Liver (tissue), 9 donors: Measurements from ENCODE around the gene RBMS3. TPM values are rescaled to one million over a fixed set of nuclear protein-coding genes. Genes with fewer than 3 reads are reported as not detected.

Experiments
- DNase-seq: peaks from one replicate; pipeline ENCODE4 v3.0.0-alpha.2; 2017; ENCODE audit warnings: low spot score
- H3K27ac ChIP-seq, 2 donors: one replicate each; pipeline ENCODE4 v1.7.0; 2013; ENCODE audit warnings: inconsistent platforms in 2 of 2, low read length in 2 of 2, control low read depth in 1 of 2, low read depth in 1 of 2, mild to moderate bottlenecking in 1 of 2
- H3K27me3 ChIP-seq, 4 donors: one replicate each; pipeline versions ENCODE4 v1.6.1 to v1.7.0; 2013; ENCODE audit warnings: low read length in 3 of 4, inconsistent platforms in 1 of 4, mild to moderate bottlenecking in 1 of 4, moderate library complexity in 1 of 4; ENCODE audit not compliant: control insufficient read depth in 4 of 4, insufficient read depth in 4 of 4
- H3K36me3 ChIP-seq, 4 donors: one replicate each; pipeline versions ENCODE4 v1.6.1 to v1.7.0; 2013; ENCODE audit warnings: low read length in 3 of 4, mild to moderate bottlenecking in 3 of 4, low read depth in 1 of 4, moderate library complexity in 1 of 4; ENCODE audit not compliant: control insufficient read depth in 4 of 4, insufficient read depth in 3 of 4
- H3K4me1 ChIP-seq, 4 donors: one replicate each; pipeline versions ENCODE4 v1.6.1 to v1.7.0; 2013; ENCODE audit warnings: low read length in 3 of 4, mild to moderate bottlenecking in 3 of 4, moderate library complexity in 1 of 4; ENCODE audit not compliant: control insufficient read depth in 4 of 4, insufficient read depth in 4 of 4
- H3K4me3 ChIP-seq, 3 donors: one replicate each; pipeline versions ENCODE4 v1.6.1 to v1.7.0; 2013; ENCODE audit warnings: low read length in 3 of 3, control low read depth in 1 of 3, low read depth in 1 of 3, mild to moderate bottlenecking in 1 of 3
- H3K9ac ChIP-seq, 2 donors: one replicate each; pipeline ENCODE4 v1.7.0; 2013; ENCODE audit warnings: low read length in 2 of 2, mild to moderate bottlenecking in 2 of 2, moderate library complexity in 2 of 2, control low read depth in 1 of 2, low read depth in 1 of 2
- H3K9me3 ChIP-seq, 4 donors: one replicate each; pipeline versions ENCODE4 v1.6.1 to v1.7.0; 2013; ENCODE audit warnings: low read length in 3 of 4; ENCODE audit not compliant: control insufficient read depth in 4 of 4
- EGR1 ChIP-seq, 2 donors: IDR thresholded peaks; 2 replicates each; pipeline ENCODE4 v1.6.1; 2016 to 2018; ENCODE audit warnings: antibody characterized with exemption in 2 of 2, low read depth in 2 of 2
- FOXA1 ChIP-seq: IDR thresholded peaks from 2 replicates; pipeline ENCODE4 v1.6.1; 2016; ENCODE audit warnings: antibody characterized with exemption
- FOXA2 ChIP-seq: IDR thresholded peaks from 2 replicates; pipeline ENCODE4 v1.6.1; 2016; ENCODE audit warnings: antibody characterized with exemption
- GABPA ChIP-seq, 2 donors: IDR thresholded peaks in 1 of 2; conservative IDR thresholded peaks in 1 of 2; 2 replicates each; pipeline ENCODE4 v1.6.1; 2016; ENCODE audit warnings: antibody characterized with exemption in 2 of 2, mild to moderate bottlenecking in 1 of 2, moderate library complexity in 1 of 2
- HNF4A ChIP-seq, 2 donors: conservative IDR thresholded peaks; 2 replicates each; pipeline ENCODE4 v1.6.1; 2016; ENCODE audit warnings: antibody characterized with exemption in 2 of 2, mild to moderate bottlenecking in 2 of 2
- HNF4G ChIP-seq: IDR thresholded peaks from 2 replicates; pipeline ENCODE4 v1.6.1; 2016; ENCODE audit warnings: antibody characterized with exemption
- JUND ChIP-seq, 2 donors: IDR thresholded peaks; 2 replicates each; pipeline ENCODE4 v1.6.1; 2016; ENCODE audit warnings: antibody characterized with exemption in 2 of 2
- MAX ChIP-seq: IDR thresholded peaks from 2 replicates; pipeline ENCODE4 v1.6.1; 2016; ENCODE audit warnings: antibody characterized with exemption
- NR2F2 ChIP-seq: IDR thresholded peaks from 2 replicates; pipeline ENCODE4 v1.6.1; 2016; ENCODE audit warnings: antibody characterized with exemption
- RAD21 ChIP-seq, 2 donors: IDR thresholded peaks; 2 replicates each; pipeline ENCODE4 v1.6.1; 2016; ENCODE audit warnings: antibody characterized with exemption in 2 of 2, mild to moderate bottlenecking in 2 of 2
- RXRA ChIP-seq, 2 donors: IDR thresholded peaks; 2 replicates each; pipeline ENCODE4 v1.6.1; 2017 to 2018; ENCODE audit warnings: antibody characterized with exemption in 2 of 2, mild to moderate bottlenecking in 1 of 2
- SP1 ChIP-seq: IDR thresholded peaks from 2 replicates; pipeline ENCODE4 v1.6.1; 2018; ENCODE audit warnings: antibody characterized with exemption, mild to moderate bottlenecking
- TAF1 ChIP-seq: conservative IDR thresholded peaks from 2 replicates; pipeline ENCODE4 v1.6.1; 2016; ENCODE audit warnings: antibody characterized with exemption, mild to moderate bottlenecking
- YY1 ChIP-seq: IDR thresholded peaks from 2 replicates; pipeline ENCODE4 v1.6.1; 2016; ENCODE audit warnings: antibody characterized with exemption, mild to moderate bottlenecking
- WGBS: extraction: QIAGEN DNeasy Blood & Tissue Kit; methylation state at CpG from one replicate; pipeline ENCODE4 v1.1.7; 2013; 5-methylcytosine and 5-hydroxymethylcytosine counted together
- polyA plus RNA-seq, 2 donors: library from polyadenylated mRNA; stranded (reverse) in 1 of 2; unstranded in 1 of 2; fragments of 200-250 nt in 1 of 2; fragments of >200 nt in 1 of 2; fragmentation: Nextera tagmentation in 1 of 2; extraction: Ambion mirVana in 1 of 2; gene quantifications; one replicate each; pipeline versions ENCODE4 v1.2.1 to v1.2.3, GENCODE V29; 2013 to 2015
- total RNA-seq, 2 donors: library from RNA; depleted of rRNA; stranded (reverse); fragments of >200 nt; gene quantifications; one replicate each; pipeline ENCODE4 v1.2.3, GENCODE V29; 2014
- TF ChIP-seq, protein P1 (sequence below): IDR thresholded peaks from 2 replicates; pipeline ENCODE4 v1.6.1; 2016; ENCODE audit warnings: antibody characterized with exemption
- TF ChIP-seq, protein P2 (sequence below): fragments of 150-350 bp; IDR thresholded peaks from 2 replicates; pipeline ENCODE4 v1.5.1; 2017; ENCODE audit warnings: improper control_type of control experiment, low read depth, low read length; ENCODE audit not compliant: missing input control
- TF ChIP-seq, protein P3 (sequence below): IDR thresholded peaks from 2 replicates; pipeline ENCODE4 v1.6.1; 2016; ENCODE audit warnings: antibody characterized with exemption, mild to moderate bottlenecking
- TF ChIP-seq, protein P4 (sequence below): IDR thresholded peaks from 2 replicates; pipeline ENCODE4 v1.6.1; 2016; ENCODE audit warnings: antibody characterized with exemption
- donor health status: healthy.
- donor health status: healthy.
- donor health status: healthy.
- donor health status: healthy.
- donor health status: healthy.

RBMS3 gene
- total and polyA plus RNA-seq, 4 donors: 1.2 to 14.9 (median 9.3) TPM

GRCh38 chr3:29758108-29758433 is 477.2 kb downstream of the RBMS3 start:
- no peak overlapping the region for H3K9ac ChIP-seq

DNA sequence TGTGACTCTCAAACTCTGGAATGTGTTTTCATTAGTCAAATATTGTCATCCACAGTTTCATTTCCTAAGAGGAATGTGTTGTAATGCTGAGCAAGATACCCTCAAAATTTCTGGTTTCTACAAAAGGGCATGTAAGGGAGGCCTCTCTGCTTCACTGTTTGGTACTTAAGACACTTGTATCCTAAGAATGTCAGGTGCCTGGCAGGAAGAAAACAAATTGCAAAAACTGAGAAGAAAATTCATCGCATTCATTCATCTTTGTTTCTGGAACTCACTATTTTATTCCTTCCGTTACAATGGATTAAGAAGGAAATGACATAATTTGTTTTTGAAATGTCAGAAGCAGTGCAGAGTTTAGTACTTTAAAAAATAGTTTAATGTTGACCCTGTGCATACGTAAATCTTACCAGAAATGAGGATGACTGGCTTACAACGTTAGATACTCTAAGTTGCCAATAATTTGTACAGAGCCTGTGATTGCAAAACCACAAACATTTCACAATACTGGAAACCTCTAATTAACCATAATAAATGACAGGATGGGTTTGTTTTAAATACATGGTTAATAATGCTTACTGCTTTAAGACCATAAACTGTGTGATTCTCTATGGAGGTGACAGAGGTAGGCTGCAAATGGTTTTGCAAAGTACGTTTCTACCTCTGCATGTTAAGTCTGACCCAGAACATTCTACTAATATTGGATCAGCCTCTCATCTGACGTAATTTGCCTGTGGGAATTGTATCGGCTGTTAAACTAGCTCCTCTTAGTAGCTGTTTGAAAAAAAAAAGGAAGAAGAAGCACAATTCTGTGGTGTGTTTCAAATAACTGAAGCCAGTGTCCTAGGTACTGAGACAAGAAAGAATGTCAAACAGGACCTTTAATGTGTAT is 477.8 kb downstream of the RBMS3 start:
- Histone ChIP-seq H3K9me3 (no peaks in the 10 kb centered on the region), H3K9ac (peak overlapping the region; percentile 13 to 38), H3K4me3 (no peak overlapping the region), H3K27me3 (no peaks in the 10 kb centered on the region), H3K27ac (peak overlapping the region; percentile 70 to 74), H3K36me3 (no peaks in the 10 kb centered on the region), H3K4me1 (peaks cover 8 to 32% (median 19%) of the 10 kb centered on the region in 4 donors)
- 25% methylated on average over 7 of the region's 7 CpGs for WGBS
- TF ChIP-seq RAD21 (IDR thresholded peaks at IDR 0.05): peak; percentile 21 to 30
- TF ChIP-seq, protein P1, sequence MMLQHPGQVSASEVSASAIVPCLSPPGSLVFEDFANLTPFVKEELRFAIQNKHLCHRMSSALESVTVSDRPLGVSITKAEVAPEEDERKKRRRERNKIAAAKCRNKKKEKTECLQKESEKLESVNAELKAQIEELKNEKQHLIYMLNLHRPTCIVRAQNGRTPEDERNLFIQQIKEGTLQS: peak; percentile 23
- no peak for TF ChIP-seq HNF4G
- TF ChIP-seq MAX: peak; percentile 27
- TF ChIP-seq EGR1 (IDR thresholded peaks at IDR 0.05; ENCODE audit: low read depth in 2 of 2): peak in 1 of 2 donors; percentile 4
- TF ChIP-seq TAF1: no peak
- TF ChIP-seq, protein P2, sequence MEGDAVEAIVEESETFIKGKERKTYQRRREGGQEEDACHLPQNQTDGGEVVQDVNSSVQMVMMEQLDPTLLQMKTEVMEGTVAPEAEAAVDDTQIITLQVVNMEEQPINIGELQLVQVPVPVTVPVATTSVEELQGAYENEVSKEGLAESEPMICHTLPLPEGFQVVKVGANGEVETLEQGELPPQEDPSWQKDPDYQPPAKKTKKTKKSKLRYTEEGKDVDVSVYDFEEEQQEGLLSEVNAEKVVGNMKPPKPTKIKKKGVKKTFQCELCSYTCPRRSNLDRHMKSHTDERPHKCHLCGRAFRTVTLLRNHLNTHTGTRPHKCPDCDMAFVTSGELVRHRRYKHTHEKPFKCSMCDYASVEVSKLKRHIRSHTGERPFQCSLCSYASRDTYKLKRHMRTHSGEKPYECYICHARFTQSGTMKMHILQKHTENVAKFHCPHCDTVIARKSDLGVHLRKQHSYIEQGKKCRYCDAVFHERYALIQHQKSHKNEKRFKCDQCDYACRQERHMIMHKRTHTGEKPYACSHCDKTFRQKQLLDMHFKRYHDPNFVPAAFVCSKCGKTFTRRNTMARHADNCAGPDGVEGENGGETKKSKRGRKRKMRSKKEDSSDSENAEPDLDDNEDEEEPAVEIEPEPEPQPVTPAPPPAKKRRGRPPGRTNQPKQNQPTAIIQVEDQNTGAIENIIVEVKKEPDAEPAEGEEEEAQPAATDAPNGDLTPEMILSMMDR: no peak
- peak; percentile 30 for TF ChIP-seq NR2F2
- TF ChIP-seq, protein P3, sequence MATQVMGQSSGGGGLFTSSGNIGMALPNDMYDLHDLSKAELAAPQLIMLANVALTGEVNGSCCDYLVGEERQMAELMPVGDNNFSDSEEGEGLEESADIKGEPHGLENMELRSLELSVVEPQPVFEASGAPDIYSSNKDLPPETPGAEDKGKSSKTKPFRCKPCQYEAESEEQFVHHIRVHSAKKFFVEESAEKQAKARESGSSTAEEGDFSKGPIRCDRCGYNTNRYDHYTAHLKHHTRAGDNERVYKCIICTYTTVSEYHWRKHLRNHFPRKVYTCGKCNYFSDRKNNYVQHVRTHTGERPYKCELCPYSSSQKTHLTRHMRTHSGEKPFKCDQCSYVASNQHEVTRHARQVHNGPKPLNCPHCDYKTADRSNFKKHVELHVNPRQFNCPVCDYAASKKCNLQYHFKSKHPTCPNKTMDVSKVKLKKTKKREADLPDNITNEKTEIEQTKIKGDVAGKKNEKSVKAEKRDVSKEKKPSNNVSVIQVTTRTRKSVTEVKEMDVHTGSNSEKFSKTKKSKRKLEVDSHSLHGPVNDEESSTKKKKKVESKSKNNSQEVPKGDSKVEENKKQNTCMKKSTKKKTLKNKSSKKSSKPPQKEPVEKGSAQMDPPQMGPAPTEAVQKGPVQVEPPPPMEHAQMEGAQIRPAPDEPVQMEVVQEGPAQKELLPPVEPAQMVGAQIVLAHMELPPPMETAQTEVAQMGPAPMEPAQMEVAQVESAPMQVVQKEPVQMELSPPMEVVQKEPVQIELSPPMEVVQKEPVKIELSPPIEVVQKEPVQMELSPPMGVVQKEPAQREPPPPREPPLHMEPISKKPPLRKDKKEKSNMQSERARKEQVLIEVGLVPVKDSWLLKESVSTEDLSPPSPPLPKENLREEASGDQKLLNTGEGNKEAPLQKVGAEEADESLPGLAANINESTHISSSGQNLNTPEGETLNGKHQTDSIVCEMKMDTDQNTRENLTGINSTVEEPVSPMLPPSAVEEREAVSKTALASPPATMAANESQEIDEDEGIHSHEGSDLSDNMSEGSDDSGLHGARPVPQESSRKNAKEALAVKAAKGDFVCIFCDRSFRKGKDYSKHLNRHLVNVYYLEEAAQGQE: peak; percentile 31
- TF ChIP-seq FOXA1: no peak
- TF ChIP-seq, protein P4, sequence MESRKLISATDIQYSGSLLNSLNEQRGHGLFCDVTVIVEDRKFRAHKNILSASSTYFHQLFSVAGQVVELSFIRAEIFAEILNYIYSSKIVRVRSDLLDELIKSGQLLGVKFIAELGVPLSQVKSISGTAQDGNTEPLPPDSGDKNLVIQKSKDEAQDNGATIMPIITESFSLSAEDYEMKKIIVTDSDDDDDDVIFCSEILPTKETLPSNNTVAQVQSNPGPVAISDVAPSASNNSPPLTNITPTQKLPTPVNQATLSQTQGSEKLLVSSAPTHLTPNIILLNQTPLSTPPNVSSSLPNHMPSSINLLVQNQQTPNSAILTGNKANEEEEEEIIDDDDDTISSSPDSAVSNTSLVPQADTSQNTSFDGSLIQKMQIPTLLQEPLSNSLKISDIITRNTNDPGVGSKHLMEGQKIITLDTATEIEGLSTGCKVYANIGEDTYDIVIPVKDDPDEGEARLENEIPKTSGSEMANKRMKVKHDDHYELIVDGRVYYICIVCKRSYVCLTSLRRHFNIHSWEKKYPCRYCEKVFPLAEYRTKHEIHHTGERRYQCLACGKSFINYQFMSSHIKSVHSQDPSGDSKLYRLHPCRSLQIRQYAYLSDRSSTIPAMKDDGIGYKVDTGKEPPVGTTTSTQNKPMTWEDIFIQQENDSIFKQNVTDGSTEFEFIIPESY: peak; percentile 51
- TF ChIP-seq HNF4A (conservative IDR thresholded peaks at IDR 0.05): peak; percentile 13 to 58
- TF ChIP-seq SP1: peak; percentile 61
- TF ChIP-seq RXRA (IDR thresholded peaks at IDR 0.05): peak; percentile 34 to 67
- peak; percentile 48 for TF ChIP-seq FOXA2
- peak; percentile 54 for TF ChIP-seq YY1
- TF ChIP-seq GABPA (IDR thresholded peaks at IDR 0.05 in 1 of 2, conservative IDR thresholded peaks at IDR 0.05 in 1 of 2): peak in 1 of 2 donors; percentile 57
- TF ChIP-seq JUND (IDR thresholded peaks at IDR 0.05): peak; percentile 69 to 72
- no peak for DNase-seq

More at GRCh38 chr3:29758108-29758433, 477.2 kb downstream of the RBMS3 start:
- Histone ChIP-seq H3K4me3 (no peak overlapping the region), H3K9me3 (no peaks in the 10 kb centered on the region), H3K4me1 (peaks cover 8 to 32% (median 19%) of the 10 kb centered on the region in 4 donors), H3K27me3 (no peaks in the 10 kb centered on the region), H3K27ac (peak overlapping the region; percentile 70 to 74), H3K36me3 (no peaks in the 10 kb centered on the region)
- no peak for TF ChIP-seq RXRA (IDR thresholded peaks at IDR 0.05)
- no peak for TF ChIP-seq JUND (IDR thresholded peaks at IDR 0.05)
- no peak for TF ChIP-seq FOXA1
- no peak for TF ChIP-seq MAX
- no peak for DNase-seq
